Measurements from ENCODE around the gene SULT1C4. TPM values are rescaled to one million over a fixed set of nuclear protein-coding genes. Genes with fewer than 3 reads are reported as not detected.

The SULT1C4 gene
- total and polyA plus RNA-seq, 2 experiments from 2014 or later: 0.87 to 2.1 TPM

DNA sequence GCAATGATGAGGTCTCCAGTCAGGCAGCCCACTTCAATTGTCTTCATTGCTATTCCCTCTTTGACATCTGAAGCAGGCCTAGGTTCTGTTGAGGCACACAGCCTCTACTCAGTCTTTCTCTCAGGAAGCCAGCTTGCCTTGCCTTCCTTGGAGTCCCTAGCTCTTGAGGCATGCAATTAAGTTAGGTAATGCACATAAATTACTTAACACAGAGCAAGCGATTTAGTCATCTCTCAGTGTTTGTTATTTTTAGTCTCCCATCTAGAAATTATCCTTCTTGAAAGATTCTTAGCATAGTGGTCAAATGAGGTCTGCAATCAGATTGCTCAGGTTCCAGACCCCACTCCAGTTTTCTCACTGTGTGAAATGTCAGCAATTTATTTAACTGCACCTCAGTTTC is 32.0 kb downstream of the SULT1C4 start:
- Histone ChIP-seq H3K27me3 (ENCODE audit: insufficient read depth) (no peaks in the 10 kb centered on the region), H4K20me1 (replicated peaks; ENCODE audit: insufficient read depth) (no peaks in the 10 kb centered on the region), H3K79me2 (replicated peaks; ENCODE audit: insufficient read depth) (no peaks in the 10 kb centered on the region), H3K4me2 (no peak overlapping the region), H3K4me1 (ENCODE audit: insufficient read depth) (no peaks in the 10 kb centered on the region), H3K9me2 (ENCODE audit: insufficient read depth) (peaks cover 4% of the 10 kb centered on the region; the same call in 1 of the 2 replicates), H3K36me3 (ENCODE audit: insufficient read depth) (peaks cover 11% of the 10 kb centered on the region; the same call in 1 of the 2 replicates), H3F3A (replicated peaks; ENCODE audit: low read depth) (no peaks in the 10 kb centered on the region), H3K4me3 (no peak overlapping the region), H2AFZ (no peak overlapping the region), H3K27ac (ENCODE audit: low read depth) (no peak overlapping the region)
- no peak overlapping the region for H3K27ac Mint-ChIP-seq
- H3K36me3 Mint-ChIP-seq (ENCODE audit: low read depth): peaks cover 13% of the 10 kb centered on the region
- DNase-seq (ENCODE audit: low spot score) (no peak), ATAC-seq (no peak)
- TF ChIP-seq ZNF331 (CRISPR knock-in tag; IDR thresholded peaks at IDR 0.05; ENCODE audit: low read depth): no peak
- TF ChIP-seq, protein P1, sequence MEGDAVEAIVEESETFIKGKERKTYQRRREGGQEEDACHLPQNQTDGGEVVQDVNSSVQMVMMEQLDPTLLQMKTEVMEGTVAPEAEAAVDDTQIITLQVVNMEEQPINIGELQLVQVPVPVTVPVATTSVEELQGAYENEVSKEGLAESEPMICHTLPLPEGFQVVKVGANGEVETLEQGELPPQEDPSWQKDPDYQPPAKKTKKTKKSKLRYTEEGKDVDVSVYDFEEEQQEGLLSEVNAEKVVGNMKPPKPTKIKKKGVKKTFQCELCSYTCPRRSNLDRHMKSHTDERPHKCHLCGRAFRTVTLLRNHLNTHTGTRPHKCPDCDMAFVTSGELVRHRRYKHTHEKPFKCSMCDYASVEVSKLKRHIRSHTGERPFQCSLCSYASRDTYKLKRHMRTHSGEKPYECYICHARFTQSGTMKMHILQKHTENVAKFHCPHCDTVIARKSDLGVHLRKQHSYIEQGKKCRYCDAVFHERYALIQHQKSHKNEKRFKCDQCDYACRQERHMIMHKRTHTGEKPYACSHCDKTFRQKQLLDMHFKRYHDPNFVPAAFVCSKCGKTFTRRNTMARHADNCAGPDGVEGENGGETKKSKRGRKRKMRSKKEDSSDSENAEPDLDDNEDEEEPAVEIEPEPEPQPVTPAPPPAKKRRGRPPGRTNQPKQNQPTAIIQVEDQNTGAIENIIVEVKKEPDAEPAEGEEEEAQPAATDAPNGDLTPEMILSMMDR (conservative IDR thresholded peaks at IDR 0.05; ENCODE audit: low read depth in 2 of 2): no peak
- TF ChIP-seq, protein P2, sequence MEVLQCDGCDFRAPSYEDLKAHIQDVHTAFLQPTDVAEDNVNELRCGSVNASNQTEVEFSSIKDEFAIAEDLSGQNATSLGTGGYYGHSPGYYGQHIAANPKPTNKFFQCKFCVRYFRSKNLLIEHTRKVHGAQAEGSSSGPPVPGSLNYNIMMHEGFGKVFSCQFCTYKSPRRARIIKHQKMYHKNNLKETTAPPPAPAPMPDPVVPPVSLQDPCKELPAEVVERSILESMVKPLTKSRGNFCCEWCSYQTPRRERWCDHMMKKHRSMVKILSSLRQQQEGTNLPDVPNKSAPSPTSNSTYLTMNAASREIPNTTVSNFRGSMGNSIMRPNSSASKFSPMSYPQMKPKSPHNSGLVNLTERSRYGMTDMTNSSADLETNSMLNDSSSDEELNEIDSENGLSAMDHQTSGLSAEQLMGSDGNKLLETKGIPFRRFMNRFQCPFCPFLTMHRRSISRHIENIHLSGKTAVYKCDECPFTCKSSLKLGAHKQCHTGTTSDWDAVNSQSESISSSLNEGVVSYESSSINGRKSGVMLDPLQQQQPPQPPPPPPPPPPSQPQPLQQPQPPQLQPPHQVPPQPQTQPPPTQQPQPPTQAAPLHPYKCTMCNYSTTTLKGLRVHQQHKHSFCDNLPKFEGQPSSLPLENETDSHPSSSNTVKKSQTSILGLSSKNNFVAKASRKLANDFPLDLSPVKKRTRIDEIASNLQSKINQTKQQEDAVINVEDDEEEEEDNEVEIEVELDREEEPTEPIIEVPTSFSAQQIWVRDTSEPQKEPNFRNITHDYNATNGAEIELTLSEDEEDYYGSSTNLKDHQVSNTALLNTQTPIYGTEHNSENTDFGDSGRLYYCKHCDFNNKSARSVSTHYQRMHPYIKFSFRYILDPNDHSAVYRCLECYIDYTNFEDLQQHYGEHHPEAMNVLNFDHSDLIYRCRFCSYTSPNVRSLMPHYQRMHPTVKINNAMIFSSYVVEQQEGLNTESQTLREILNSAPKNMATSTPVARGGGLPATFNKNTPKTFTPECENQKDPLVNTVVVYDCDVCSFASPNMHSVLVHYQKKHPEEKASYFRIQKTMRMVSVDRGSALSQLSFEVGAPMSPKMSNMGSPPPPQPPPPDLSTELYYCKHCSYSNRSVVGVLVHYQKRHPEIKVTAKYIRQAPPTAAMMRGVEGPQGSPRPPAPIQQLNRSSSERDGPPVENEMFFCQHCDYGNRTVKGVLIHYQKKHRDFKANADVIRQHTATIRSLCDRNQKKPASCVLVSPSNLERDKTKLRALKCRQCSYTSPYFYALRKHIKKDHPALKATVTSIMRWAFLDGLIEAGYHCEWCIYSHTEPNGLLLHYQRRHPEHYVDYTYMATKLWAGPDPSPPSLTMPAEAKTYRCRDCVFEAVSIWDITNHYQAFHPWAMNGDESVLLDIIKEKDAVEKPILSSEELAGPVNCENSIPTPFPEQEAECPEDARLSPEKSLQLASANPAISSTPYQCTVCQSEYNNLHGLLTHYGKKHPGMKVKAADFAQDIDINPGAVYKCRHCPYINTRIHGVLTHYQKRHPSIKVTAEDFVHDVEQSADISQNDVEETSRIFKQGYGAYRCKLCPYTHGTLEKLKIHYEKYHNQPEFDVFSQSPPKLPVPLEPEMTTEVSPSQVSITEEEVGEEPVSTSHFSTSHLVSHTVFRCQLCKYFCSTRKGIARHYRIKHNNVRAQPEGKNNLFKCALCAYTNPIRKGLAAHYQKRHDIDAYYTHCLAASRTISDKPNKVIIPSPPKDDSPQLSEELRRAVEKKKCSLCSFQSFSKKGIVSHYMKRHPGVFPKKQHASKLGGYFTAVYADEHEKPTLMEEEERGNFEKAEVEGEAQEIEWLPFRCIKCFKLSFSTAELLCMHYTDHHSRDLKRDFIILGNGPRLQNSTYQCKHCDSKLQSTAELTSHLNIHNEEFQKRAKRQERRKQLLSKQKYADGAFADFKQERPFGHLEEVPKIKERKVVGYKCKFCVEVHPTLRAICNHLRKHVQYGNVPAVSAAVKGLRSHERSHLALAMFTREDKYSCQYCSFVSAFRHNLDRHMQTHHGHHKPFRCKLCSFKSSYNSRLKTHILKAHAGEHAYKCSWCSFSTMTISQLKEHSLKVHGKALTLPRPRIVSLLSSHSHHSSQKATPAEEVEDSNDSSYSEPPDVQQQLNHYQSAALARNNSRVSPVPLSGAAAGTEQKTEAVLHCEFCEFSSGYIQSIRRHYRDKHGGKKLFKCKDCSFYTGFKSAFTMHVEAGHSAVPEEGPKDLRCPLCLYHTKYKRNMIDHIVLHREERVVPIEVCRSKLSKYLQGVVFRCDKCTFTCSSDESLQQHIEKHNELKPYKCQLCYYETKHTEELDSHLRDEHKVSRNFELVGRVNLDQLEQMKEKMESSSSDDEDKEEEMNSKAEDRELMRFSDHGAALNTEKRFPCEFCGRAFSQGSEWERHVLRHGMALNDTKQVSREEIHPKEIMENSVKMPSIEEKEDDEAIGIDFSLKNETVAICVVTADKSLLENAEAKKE (CRISPR knock-in tag; IDR thresholded peaks at IDR 0.05): no peak
- TF ChIP-seq POLR2AphosphoS5 (IDR thresholded peaks at IDR 0.05; ENCODE audit: low read depth): no peak
- no peak for TF ChIP-seq STAT1 (IDR thresholded peaks at IDR 0.05; ENCODE audit: unreplicated experiment)
- no peak for TF ChIP-seq CREB1 (CRISPR knock-in tag; IDR thresholded peaks at IDR 0.05; ENCODE audit: low read depth)
- TF ChIP-seq ZNF114 (CRISPR knock-in tag; IDR thresholded peaks at IDR 0.05): no peak
- H3K27me3 Mint-ChIP-seq (ENCODE audit: insufficient read depth, low read depth, poor library complexity): no peaks in the 10 kb centered on the region
- H3K9me3 Mint-ChIP-seq: peaks cover 18% of the 10 kb centered on the region
- H3K4me3 Mint-ChIP-seq: no peak overlapping the region
- H3K4me1 Mint-ChIP-seq: no peaks in the 10 kb centered on the region

Measured in GM23338 (cell line).